Adrenal gland (tissue), 12 donors: ENCODE measurements around the gene DNAJB8. TPM values are rescaled to one million over a fixed set of nuclear protein-coding genes. Genes with fewer than 3 reads are reported as not detected.

ENCODE experiments used
- DNase-seq, 7 donors: peaks; one replicate each; pipeline ENCODE4 v3.0.0-alpha.2; 2019 to 2020
- H3K27ac ChIP-seq, 5 donors: fragments of 200-600 bp; sonication (generic) in 4 of 5; 1 replicate in 3 of 5; 2 replicates in 2 of 5; pipeline versions ENCODE4 v1.5.1 to v1.8.0; 2016 to 2020; ENCODE audit warnings: mild to moderate bottlenecking in 1 of 5
- H3K27me3 ChIP-seq: fragments of 200-600 bp; 2 replicates; pipeline ENCODE4 v1.8.0; 2021
- H3K36me3 ChIP-seq, 2 donors: fragments of 200-600 bp; replicated peaks in 1 of 2; 1 replicate in 1 of 2; 2 replicates in 1 of 2; pipeline versions ENCODE4 v1.5.1 to v1.8.0; 2018 to 2022
- H3K4me1 ChIP-seq, 2 donors: fragments of 200-600 bp; replicated peaks in 1 of 2; 1 replicate in 1 of 2; 2 replicates in 1 of 2; pipeline versions ENCODE4 v1.5.1 to v1.8.0; 2018 to 2021
- H3K4me3 ChIP-seq, 4 donors: fragments of 200-600 bp; sonication (generic) in 3 of 4; one replicate each; pipeline ENCODE4 v1.5.1; 2016 to 2018
- H3K9me3 ChIP-seq, 3 donors: fragments of 200-600 bp; sonication (generic) in 1 of 3; replicated peaks in 1 of 3; 1 replicate in 2 of 3; 2 replicates in 1 of 3; pipeline versions ENCODE4 v1.5.1 to v1.8.0; 2016 to 2021
- POLR2A ChIP-seq, 2 donors: fragments of 450-650 bp; IDR thresholded peaks; one replicate each; pipeline ENCODE4 v1.6.1; 2017; ENCODE audit warnings: antibody characterized with exemption in 2 of 2, mild to moderate bottlenecking in 2 of 2, moderate library complexity in 1 of 2
- WGBS, 4 donors: extraction: QIAGEN DNeasy Blood & Tissue Kit in 2 of 4; methylation state at CpG; one replicate each; pipeline versions ENCODE4 v1.1.5 to v1.1.7; 2013 to 2017; 5-methylcytosine and 5-hydroxymethylcytosine counted together
- intact Hi-C, 2 donors: fragments of 100-400 bp; cut with DNase I; formaldehyde crosslinking; loops; one replicate each; pipeline versions ENCODE4 v1.14.1 to v1.15.0; 2022 to 2023
- polyA plus RNA-seq, 3 donors: library from polyadenylated mRNA; stranded (reverse); fragments of 200-250 nt in 2 of 3; fragments of 350-450 nt in 1 of 3; fragmentation: Illumina TruSeq in 1 of 3; extraction: RNeasy Lipid Tissue Mini Kit (QIAGEN cat#74804) in 1 of 3; gene quantifications; one replicate each; pipeline ENCODE4 v1.2.3, GENCODE V29; 2013 to 2014
- total RNA-seq, 9 donors: library from RNA; depleted of rRNA in 4 of 9; stranded (reverse); fragments of >200 nt in 4 of 9; fragments of 120-200 nt in 1 of 9; fragmentation: NEBNext Ultra II Directional in 1 of 9; extraction: Animal tissue kit (Norgen Biotek cat#: 25700) in 1 of 9; gene quantifications; one replicate each; pipeline versions ENCODE4 v1.1.0 to v1.2.4, GENCODE V29; 2013 to 2023
- TF ChIP-seq, protein P1 (sequence below), 6 experiments: fragments of 450-650 bp in 4 of 6; fragments of 200-600 bp in 2 of 6; sonication (generic) in 1 of 6; IDR thresholded peaks; 1 replicate in 5 of 6; 2 replicates in 1 of 6; pipeline versions ENCODE4 v1.5.1 to v1.8.0; 2016 to 2021; ENCODE audit warnings: antibody characterized with exemption in 6 of 6, mild to moderate bottlenecking in 2 of 6, moderate library complexity in 1 of 6
- donor health status: healthy with polysubstance abuse.
- donor health status: Bipolar disorder and iron deficiency.
- donor health status: DM: yes; HTN: yes; CAD: no.
- donor health status: DM: no; HTN: no; CAD: no.
- donor health status: DM: no; HTN: no; CAD: no.
- donor health status: DM: yes; HTN: yes; CAD: no.

Gene DNAJB8
- total and polyA plus RNA-seq, 12 donors = not detected

DNA sequence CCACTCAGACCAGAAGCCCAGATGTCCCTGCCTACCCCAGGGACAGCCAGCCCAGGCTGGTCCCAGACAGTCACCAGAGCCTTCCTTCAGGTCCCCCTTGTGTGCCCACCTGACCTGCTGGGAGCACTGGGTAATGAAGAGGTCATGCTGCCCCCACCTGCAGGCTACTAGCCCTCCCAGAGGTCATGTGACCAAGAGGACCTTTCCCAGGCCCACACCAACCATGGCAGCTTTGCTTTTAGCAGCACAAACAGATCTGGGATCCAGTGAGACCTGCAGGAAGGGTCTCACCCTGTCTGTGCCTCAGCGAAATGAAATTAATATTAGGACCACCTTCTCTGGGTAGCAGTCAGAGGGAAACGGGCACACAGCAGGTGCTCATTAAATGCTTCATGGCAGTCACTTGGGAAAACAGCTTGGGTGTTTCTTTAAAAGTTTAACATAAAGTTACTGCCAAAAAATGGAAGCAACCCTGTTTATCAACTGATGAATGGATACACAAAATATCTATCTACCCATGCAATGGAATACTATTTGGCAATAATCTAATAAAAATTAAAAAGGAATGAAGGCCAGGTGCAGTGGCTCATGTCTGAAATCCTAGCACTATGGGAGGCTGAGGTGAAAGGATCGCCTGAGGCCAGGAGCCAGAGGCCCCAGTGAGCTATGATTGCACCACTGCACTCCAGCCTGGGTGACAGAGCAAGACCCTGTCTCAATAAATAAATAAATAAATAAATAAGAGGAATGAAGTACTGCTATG, 43.7 kb downstream of the DNAJB8 start:
- intact Hi-C loops = loop anchor here in 1 of 2 donors (10.0 kb wide), 1 partner anchor 258 kb away; no protein-coding TSS in a partner anchor
- Histone ChIP-seq H3K4me1 (peaks cover 0 to 9% of the 10 kb centered on the region in 2 donors), H3K27ac (no peak overlapping the region), H3K4me3 (no peak overlapping the region), H3K9me3 (no peaks in the 10 kb centered on the region), H3K36me3 (no peaks in the 10 kb centered on the region), H3K27me3 (no peaks in the 10 kb centered on the region)
- DNase-seq = no peak
- 85 to 91% (median 91%) methylated on average over 3 of the region's 3 CpGs for WGBS, 4 donors
- TF ChIP-seq POLR2A (IDR thresholded peaks at IDR 0.05) = no peak

DNA sequence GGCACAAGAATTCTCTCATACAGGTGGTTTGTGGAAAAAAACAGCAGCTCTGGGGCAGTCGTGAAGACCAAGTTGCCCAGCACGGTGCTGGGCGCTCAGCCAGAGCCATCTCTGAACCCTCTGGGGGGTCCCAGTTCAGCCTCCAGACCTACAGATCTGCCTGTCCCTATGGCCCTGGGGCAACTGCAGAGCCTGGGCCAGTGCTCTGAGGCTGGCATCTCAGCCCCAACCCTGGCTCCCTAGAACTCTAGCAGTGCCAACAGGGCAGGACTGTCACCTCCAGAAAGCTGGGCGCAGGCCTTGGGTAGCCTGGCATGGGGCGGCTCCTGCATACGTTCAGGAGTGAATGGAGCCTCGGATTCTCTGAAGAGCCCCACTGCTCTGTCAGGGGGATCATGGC, 44.7 kb downstream of the DNAJB8 start:
- no peak for TF ChIP-seq POLR2A (IDR thresholded peaks at IDR 0.05)
- TF ChIP-seq, protein P1, sequence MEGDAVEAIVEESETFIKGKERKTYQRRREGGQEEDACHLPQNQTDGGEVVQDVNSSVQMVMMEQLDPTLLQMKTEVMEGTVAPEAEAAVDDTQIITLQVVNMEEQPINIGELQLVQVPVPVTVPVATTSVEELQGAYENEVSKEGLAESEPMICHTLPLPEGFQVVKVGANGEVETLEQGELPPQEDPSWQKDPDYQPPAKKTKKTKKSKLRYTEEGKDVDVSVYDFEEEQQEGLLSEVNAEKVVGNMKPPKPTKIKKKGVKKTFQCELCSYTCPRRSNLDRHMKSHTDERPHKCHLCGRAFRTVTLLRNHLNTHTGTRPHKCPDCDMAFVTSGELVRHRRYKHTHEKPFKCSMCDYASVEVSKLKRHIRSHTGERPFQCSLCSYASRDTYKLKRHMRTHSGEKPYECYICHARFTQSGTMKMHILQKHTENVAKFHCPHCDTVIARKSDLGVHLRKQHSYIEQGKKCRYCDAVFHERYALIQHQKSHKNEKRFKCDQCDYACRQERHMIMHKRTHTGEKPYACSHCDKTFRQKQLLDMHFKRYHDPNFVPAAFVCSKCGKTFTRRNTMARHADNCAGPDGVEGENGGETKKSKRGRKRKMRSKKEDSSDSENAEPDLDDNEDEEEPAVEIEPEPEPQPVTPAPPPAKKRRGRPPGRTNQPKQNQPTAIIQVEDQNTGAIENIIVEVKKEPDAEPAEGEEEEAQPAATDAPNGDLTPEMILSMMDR (IDR thresholded peaks at IDR 0.05) = no peak
- H3K9me3 ChIP-seq = no peaks in the 10 kb centered on the region
- H3K27ac ChIP-seq = no peak overlapping the region
- H3K4me1 ChIP-seq = peaks cover 0 to 9% of the 10 kb centered on the region in 2 donors
- H3K4me3 ChIP-seq = no peak overlapping the region
- no peaks in the 10 kb centered on the region for H3K36me3 ChIP-seq
- intact Hi-C loops = loop anchor here in 1 of 2 donors (10.0 kb wide), 1 partner anchor 257 kb away; no protein-coding TSS in a partner anchor
- H3K27me3 ChIP-seq = no peaks in the 10 kb centered on the region
- WGBS, 4 donors = 80 to 94% (median 91%) methylated on average over 3 to 7 of the region's 7 CpGs
- DNase-seq = no peak

DNA sequence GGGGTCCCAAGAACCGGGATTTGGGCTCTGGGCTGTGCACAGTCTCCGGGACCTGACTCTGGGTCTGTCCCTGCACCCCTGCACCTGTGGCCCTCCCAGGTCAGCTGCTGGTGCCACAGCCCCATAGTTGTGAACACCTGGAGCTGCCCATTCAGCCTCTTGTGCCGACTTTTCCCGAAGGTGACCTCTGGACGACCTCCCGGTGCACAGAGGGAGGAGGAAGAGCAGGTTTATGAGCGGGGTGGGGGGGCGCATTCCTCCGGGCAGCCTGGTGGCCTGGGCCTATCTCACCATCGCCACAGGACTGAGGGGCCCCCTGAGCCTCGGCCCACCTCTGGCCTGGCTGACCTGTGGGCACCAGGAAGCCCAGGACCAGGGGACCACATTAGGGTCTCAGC, 45.3 kb downstream of the DNAJB8 start:
- Histone ChIP-seq H3K36me3 (no peaks in the 10 kb centered on the region), H3K27me3 (no peaks in the 10 kb centered on the region), H3K27ac (no peak overlapping the region), H3K9me3 (no peaks in the 10 kb centered on the region), H3K4me3 (no peak overlapping the region), H3K4me1 (peaks cover 0 to 5% of the 10 kb centered on the region in 2 donors)
- TF ChIP-seq, protein P1 (IDR thresholded peaks at IDR 0.05) = no peak
- no peak for TF ChIP-seq POLR2A (IDR thresholded peaks at IDR 0.05)
- 87 to 97% (median 88%) methylated on average over 6 to 11 of the region's 11 CpGs for WGBS, 4 donors
- no peak for DNase-seq
- intact Hi-C loops = loop anchor here in 1 of 2 donors (10.0 kb wide), 1 partner anchor 257 kb away; no protein-coding TSS in a partner anchor

DNA sequence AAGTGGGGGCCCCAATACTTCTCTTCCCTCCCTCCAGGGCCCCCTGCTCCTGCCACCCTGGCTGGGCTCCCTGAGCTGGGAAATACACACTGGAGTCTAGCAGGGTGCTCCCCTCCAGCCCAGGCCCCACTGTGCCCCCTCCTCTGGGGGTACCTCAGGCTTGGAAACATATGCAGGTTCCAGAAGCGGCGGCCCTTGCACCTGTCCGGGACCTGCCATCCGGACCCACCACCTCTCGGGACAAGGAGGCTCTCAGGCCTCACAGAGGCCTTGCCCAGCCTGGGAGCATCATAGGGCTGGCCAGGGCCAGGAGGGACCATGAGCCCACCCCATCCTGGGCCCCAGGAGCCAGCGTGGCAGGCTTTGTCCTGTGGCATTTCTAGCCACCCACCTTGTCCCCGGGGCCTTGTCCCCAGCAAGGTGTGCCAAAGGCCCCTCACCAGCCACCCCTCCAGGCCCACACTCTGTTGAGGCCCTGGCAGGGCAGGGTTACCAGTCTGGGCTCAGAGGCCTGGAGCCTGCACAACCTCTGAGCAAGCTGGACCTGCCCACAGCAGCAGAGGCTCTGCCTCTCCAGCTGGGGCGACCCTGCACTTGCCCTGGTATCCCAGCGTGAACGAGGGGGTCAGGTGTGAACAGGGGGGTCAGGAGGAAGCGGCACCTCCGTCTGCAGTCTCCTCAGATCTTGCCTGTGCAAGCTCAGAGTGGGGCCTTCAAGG, 45.8 kb downstream of the DNAJB8 start:
- Histone ChIP-seq H3K9me3 (no peaks in the 10 kb centered on the region), H3K27ac (no peak overlapping the region), H3K4me3 (no peak overlapping the region), H3K4me1 (no peaks in the 10 kb centered on the region), H3K36me3 (no peaks in the 10 kb centered on the region), H3K27me3 (no peaks in the 10 kb centered on the region)
- no peak for TF ChIP-seq POLR2A (IDR thresholded peaks at IDR 0.05)
- TF ChIP-seq, protein P1 (IDR thresholded peaks at IDR 0.05) = no peak
- DNase-seq = no peak
- intact Hi-C loops = loop anchor here in 1 of 2 donors (10.0 kb wide), 1 partner anchor 256 kb away; no protein-coding TSS in a partner anchor
- WGBS, 4 donors = 83 to 96% (median 90%) methylated on average over 8 to 12 of the region's 12 CpGs
